ENCODE data around the gene UNC5C.

Gene UNC5C

GRCh38 chr4:95250544-95251137 is 298.1 kb downstream of the UNC5C start:
- no peaks in the 10 kb centered on the region for H3K36me3 Mint-ChIP-seq
- H3K4me1 Mint-ChIP-seq = no peaks in the 10 kb centered on the region
- no peaks in the 10 kb centered on the region for H3K9me3 Mint-ChIP-seq
- DNase-seq (ENCODE audit: low spot score in 2 of 2) (no peak), ATAC-seq (no peak)
- H3K27ac Mint-ChIP-seq = no peak overlapping the region
- no peak overlapping the region for H3K4me3 Mint-ChIP-seq

- no peak overlapping the region for H3K4me3 Mint-ChIP-seq
- H3K36me3 Mint-ChIP-seq = no peaks in the 10 kb centered on the region
- H3K4me1 Mint-ChIP-seq = no peaks in the 10 kb centered on the region
- H3K27ac Mint-ChIP-seq = no peak overlapping the region
- DNase-seq (ENCODE audit: low spot score in 2 of 2) = peak in 1 of 2 donors; percentile 48
- no peaks in the 10 kb centered on the region for H3K9me3 Mint-ChIP-seq
- peak; percentile 78 for ATAC-seq
These were observed 299.2 kb downstream of the UNC5C start for GRCh38 chr4:95249426-95250021.

GRCh38 chr4:95248720-95249425 is 299.9 kb downstream of the UNC5C start:
- ATAC-seq = peak; percentile 73

GRCh38 chr4:95243892-95244291 is 304.9 kb downstream of the UNC5C start:
- Mint-ChIP-seq H3K27ac (no peak overlapping the region), H3K9me3 (peaks cover 4% of the 10 kb centered on the region), H3K4me3 (no peak overlapping the region), H3K4me1 (no peaks in the 10 kb centered on the region), H3K36me3 (no peaks in the 10 kb centered on the region)
- ATAC-seq = no peak
- DNase-seq (ENCODE audit: low spot score in 2 of 2) = no peak

More at GRCh38 chr4:95248720-95249425, 299.9 kb downstream of the UNC5C start:
- H3K4me1 Mint-ChIP-seq = no peaks in the 10 kb centered on the region
- no peak for DNase-seq (ENCODE audit: low spot score in 2 of 2)
- no peak overlapping the region for H3K4me3 Mint-ChIP-seq
- no peaks in the 10 kb centered on the region for H3K9me3 Mint-ChIP-seq
- no peaks in the 10 kb centered on the region for H3K36me3 Mint-ChIP-seq
- no peak overlapping the region for H3K27ac Mint-ChIP-seq

- ATAC-seq (no peak), DNase-seq (ENCODE audit: low spot score in 2 of 2) (no peak)
- Mint-ChIP-seq H3K27ac (no peak overlapping the region), H3K4me3 (no peak overlapping the region), H3K9me3 (peaks cover 10% of the 10 kb centered on the region), H3K36me3 (no peaks in the 10 kb centered on the region), H3K4me1 (no peaks in the 10 kb centered on the region)
These were observed 310.2 kb downstream of the UNC5C start for GRCh38 chr4:95238554-95238953.

DNA sequence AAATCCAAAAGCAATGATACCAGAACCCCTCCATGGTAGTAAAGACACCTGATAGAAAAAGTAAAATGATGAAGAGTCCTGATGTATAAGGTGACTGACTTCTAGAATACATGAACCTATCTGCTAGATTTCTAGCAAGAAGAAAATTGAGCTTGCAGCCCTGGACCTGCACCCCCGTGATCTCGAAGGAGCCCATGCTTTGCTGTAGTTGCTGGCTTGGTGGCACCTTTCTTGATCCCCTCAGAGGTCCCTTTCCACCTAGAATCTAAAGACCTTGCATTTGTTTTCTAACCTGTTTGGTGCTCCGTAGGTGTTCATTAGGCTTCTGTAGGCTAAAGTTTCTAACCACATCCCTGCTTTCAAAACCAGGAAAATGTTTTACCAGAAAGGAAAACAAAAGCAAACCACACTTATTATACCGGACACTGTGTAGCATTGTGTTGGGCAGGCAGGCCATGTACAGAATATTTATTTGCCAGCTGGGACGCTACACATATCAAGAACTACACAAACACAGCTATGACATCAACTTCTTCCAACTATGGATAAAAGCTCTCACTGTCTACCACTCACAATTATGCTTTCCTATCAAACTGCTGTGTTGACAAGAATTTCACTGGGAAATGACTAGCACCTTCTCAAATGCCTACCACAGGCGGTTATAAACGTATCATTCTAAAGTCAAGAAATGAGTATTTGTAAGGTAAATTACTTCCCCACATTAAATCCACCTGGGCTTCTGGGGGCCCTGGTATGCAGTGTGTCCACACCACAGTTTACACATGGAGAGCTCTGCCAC is 316.2 kb downstream of the UNC5C start:
- ATAC-seq (peak; percentile 48), DNase-seq (ENCODE audit: low spot score in 2 of 2) (no peak)
- H3K4me3 Mint-ChIP-seq = no peak overlapping the region
- no peaks in the 10 kb centered on the region for H3K9me3 Mint-ChIP-seq
- H3K36me3 Mint-ChIP-seq = no peaks in the 10 kb centered on the region
- no peak overlapping the region for H3K27ac Mint-ChIP-seq
- H3K4me1 Mint-ChIP-seq = no peaks in the 10 kb centered on the region

DNA sequence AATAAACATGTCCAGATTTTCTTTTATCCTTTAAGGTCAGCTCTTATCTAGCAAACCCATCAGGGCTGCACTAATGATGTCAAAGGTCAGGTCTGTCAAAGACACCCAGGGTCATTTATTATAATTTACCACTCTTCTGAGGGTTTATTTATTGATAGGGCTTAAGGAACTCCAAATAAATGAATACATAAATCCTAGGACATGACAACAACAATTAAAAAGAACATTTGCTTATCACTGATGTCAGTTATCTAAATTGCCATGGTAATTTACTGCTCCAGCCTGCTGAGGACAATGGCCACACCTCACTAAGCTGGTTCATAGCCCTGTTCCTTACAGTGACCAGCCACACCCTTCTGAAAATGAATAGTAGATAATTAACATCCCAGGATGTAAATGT is 317.1 kb downstream of the UNC5C start:
- no peak for ATAC-seq
- Mint-ChIP-seq H3K9me3 (no peaks in the 10 kb centered on the region), H3K4me1 (no peaks in the 10 kb centered on the region), H3K27ac (no peak overlapping the region), H3K36me3 (no peaks in the 10 kb centered on the region), H3K4me3 (no peak overlapping the region)
- no peak for DNase-seq (ENCODE audit: low spot score in 2 of 2)

- Mint-ChIP-seq H3K4me1 (no peaks in the 10 kb centered on the region), H3K4me3 (no peak overlapping the region), H3K36me3 (no peaks in the 10 kb centered on the region), H3K9me3 (no peaks in the 10 kb centered on the region), H3K27ac (no peak overlapping the region)
- ATAC-seq (no peak), DNase-seq (ENCODE audit: low spot score in 2 of 2) (no peak)
These were observed 322.9 kb downstream of the UNC5C start for GRCh38 chr4:95225849-95226248.

DNA sequence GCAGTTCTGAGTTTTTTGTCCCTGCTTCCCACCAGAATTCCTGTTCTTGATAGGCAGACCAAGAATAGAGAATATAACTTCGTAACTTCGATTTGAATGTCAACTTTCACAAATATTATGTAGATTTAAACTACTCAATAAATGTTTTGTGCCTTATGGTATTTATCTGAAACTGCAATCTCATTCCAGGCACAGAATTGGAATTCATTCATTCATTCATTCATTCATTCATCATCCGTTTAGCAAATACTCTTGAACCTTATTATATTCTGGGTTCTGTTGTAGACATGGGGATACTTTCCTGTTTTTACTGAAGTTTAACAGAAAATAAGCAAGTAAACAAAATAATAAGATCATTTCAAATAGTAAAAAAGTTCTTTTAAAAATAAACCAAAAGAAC is 324.4 kb downstream of the UNC5C start:
- H3K9me3 Mint-ChIP-seq = no peaks in the 10 kb centered on the region
- H3K27ac Mint-ChIP-seq = no peak overlapping the region
- H3K36me3 Mint-ChIP-seq = no peaks in the 10 kb centered on the region
- DNase-seq (ENCODE audit: low spot score in 2 of 2) (no peak), ATAC-seq (no peak)
- H3K4me1 Mint-ChIP-seq = no peaks in the 10 kb centered on the region
- no peak overlapping the region for H3K4me3 Mint-ChIP-seq

GRCh38 chr4:95220205-95221175 is 328.3 kb downstream of the UNC5C start:
- H3K27ac Mint-ChIP-seq = no peak overlapping the region
- ATAC-seq (no peak), DNase-seq (ENCODE audit: low spot score in 2 of 2) (no peak)
- no peaks in the 10 kb centered on the region for H3K9me3 Mint-ChIP-seq
- no peaks in the 10 kb centered on the region for H3K36me3 Mint-ChIP-seq
- H3K4me1 Mint-ChIP-seq = no peaks in the 10 kb centered on the region
- no peak overlapping the region for H3K4me3 Mint-ChIP-seq

DNA sequence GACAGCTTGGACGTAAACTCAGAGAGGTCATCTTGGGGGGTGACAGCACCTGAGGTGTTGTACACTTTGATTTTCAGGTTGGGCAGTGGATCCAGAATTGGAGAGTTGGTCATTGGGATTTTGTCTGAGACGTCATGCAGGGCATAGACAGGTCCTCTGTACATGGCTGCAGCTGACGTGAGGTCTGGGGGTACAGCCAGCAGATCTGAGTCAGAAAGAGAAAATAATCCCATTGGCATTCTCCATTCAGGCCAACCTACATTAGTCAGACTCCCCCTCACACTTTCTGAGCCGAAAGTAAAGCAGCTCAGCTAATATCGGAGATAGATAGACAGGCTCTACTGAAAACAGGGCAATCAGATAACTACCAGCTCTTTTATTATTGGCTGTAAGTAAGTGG is 329.7 kb downstream of the UNC5C start:
- no peaks in the 10 kb centered on the region for H3K9me3 Mint-ChIP-seq
- no peaks in the 10 kb centered on the region for H3K36me3 Mint-ChIP-seq
- DNase-seq (ENCODE audit: low spot score in 2 of 2) (no peak), ATAC-seq (no peak)
- no peak overlapping the region for H3K4me3 Mint-ChIP-seq
- H3K4me1 Mint-ChIP-seq = no peaks in the 10 kb centered on the region
- H3K27ac Mint-ChIP-seq = no peak overlapping the region

- ATAC-seq = no peak
- H3K4me3 Mint-ChIP-seq = no peak overlapping the region
- H3K36me3 Mint-ChIP-seq = no peaks in the 10 kb centered on the region
- no peaks in the 10 kb centered on the region for H3K4me1 Mint-ChIP-seq
- H3K27ac Mint-ChIP-seq = no peak overlapping the region
- H3K9me3 Mint-ChIP-seq = peaks cover 6% of the 10 kb centered on the region
- DNase-seq (ENCODE audit: low spot score in 2 of 2) = no peak
These were observed 331.6 kb downstream of the UNC5C start for GRCh38 chr4:95217197-95217596.

DNA sequence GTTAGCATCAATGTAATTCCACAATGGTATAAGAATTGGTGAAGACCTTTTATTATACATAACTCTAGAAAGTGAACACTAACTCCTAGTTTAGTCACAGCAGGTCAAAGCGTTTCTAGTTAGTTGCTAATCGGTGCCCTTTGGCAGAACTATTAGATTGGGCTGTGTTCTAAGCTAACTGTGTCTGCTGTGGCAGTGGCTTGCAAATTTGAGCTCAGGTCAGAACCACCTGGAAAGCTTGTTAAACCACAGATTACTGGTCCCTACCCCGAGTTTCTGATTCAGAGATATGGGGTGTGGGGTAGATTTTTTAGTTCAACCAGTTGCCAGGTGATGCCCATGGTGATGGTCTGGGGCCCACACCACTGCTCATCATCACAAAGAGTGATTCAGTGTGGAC is 332.1 kb downstream of the UNC5C start:
- no peak overlapping the region for H3K27ac Mint-ChIP-seq
- H3K4me1 Mint-ChIP-seq = no peaks in the 10 kb centered on the region
- no peaks in the 10 kb centered on the region for H3K36me3 Mint-ChIP-seq
- peaks cover 6% of the 10 kb centered on the region for H3K9me3 Mint-ChIP-seq
- ATAC-seq (no peak), DNase-seq (ENCODE audit: low spot score in 2 of 2) (no peak)
- H3K4me3 Mint-ChIP-seq = no peak overlapping the region

DNA sequence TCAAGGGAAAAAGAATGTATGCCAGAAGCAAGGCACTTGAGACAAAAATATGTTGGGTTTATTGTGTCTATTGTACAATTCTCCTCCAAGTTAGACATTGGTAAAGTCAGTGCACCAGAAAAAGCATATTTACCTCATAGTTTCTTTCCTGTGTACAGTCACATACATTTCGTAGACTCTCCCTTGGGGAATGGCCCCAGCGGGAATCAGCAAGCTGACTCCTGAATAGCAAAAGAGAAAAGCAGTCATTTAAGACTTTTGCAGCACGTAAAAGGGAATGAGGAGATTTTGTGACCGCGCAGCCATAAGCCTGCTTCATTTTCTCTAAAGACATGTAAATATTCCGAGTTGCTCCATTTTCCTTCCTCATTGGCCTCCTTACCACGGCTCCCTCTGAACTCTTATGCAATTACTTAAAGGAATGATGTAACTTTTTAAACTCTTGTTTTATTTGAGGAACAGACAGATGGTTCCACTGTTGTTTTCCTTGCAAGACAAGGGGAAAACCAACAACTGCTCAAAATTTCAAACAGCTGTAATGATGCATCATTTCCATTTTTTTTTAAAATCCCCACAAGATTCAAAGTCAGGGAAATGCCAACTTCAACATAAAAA is 332.7 kb downstream of the UNC5C start:
- DNase-seq (ENCODE audit: low spot score in 2 of 2) = no peak
- no peaks in the 10 kb centered on the region for H3K36me3 Mint-ChIP-seq
- no peak overlapping the region for H3K27ac Mint-ChIP-seq
- H3K4me3 Mint-ChIP-seq = no peak overlapping the region
- no peak for ATAC-seq
- H3K4me1 Mint-ChIP-seq = no peaks in the 10 kb centered on the region
- H3K9me3 Mint-ChIP-seq = peaks cover 6% of the 10 kb centered on the region
